ENCODE measurements around the gene GRAMD4. TPM values are rescaled to one million over a fixed set of nuclear protein-coding genes. Genes with fewer than 3 reads are reported as not detected.
A peak's percentile ranks its signal among the peaks of the same experiment; 100 is the strongest.

The GRAMD4 gene
- total and polyA plus RNA-seq, 7 donors = 11.3 to 39.3 (median 17.8) TPM

GRCh38 chr22:46652847-46653331 is 32.7 kb downstream of the GRAMD4 start:
- peaks cover 43% of the 10 kb centered on the region for H3K4me1 ChIP-seq
- ATAC-seq (no peak), DNase-seq (no peak)
- H3K27ac ChIP-seq = peak overlapping the region; percentile 23
- no peaks in the 10 kb centered on the region for H3K9me3 ChIP-seq
- no peak for TF ChIP-seq CTCF (IDR thresholded peaks at IDR 0.05)
- H3K36me3 ChIP-seq (ENCODE audit: insufficient read depth in 1 of 2, low read depth in 1 of 2) = no peaks in the 10 kb centered on the region
- no peaks in the 10 kb centered on the region for H3K27me3 ChIP-seq (ENCODE audit: insufficient read depth in 3 of 3, low read length in 2 of 3)
- no peak overlapping the region for H3K4me3 ChIP-seq
- intact Hi-C loops (cut with DNase I) = no loop called here
- 72 to 77% (median 76%) methylated on average over 23 of the region's 23 CpGs for WGBS, 3 donors

DNA sequence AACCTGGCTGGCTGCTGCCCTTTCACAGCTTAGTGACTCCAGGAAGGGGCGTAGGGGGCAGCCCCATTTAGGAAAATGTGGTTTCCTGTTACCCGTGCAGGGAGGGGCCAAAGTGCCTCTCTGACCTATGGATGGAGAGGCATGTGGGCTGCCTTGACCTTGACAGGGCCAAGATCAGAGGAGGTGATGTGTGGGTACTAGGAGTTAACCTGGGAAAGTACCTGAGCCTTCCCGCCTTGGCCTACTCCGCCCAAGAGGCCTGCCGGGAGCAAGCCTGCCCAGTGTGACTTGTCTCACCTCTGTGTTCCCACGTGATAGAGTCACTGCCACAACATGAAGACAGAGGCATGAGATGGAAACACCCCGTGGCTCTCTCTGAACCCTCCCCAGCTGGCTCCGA is 33.4 kb downstream of the GRAMD4 start:
- Histone ChIP-seq H3K27me3 (ENCODE audit: insufficient read depth in 3 of 3, low read length in 2 of 3) (no peaks in the 10 kb centered on the region), H3K9me3 (no peaks in the 10 kb centered on the region), H3K36me3 (ENCODE audit: insufficient read depth in 1 of 2, low read depth in 1 of 2) (no peaks in the 10 kb centered on the region), H3K4me1 (peaks cover 43% of the 10 kb centered on the region), H3K27ac (peak overlapping the region; percentile 23), H3K4me3 (no peak overlapping the region)
- no peak for ATAC-seq
- no peak for DNase-seq
- TF ChIP-seq CTCF (IDR thresholded peaks at IDR 0.05) = no peak
- intact Hi-C loops (cut with DNase I) = no loop called here
- 74 to 84% (median 77%) methylated on average over 8 of the region's 8 CpGs for WGBS, 3 donors

GRCh38 chr22:46654426-46654825 is 34.2 kb downstream of the GRAMD4 start:
- intact Hi-C loops (cut with DNase I) = no loop called here
- Histone ChIP-seq H3K9me3 (no peaks in the 10 kb centered on the region), H3K27ac (no peak overlapping the region), H3K4me3 (no peak overlapping the region), H3K4me1 (peaks cover 40% of the 10 kb centered on the region), H3K36me3 (ENCODE audit: insufficient read depth in 1 of 2, low read depth in 1 of 2) (no peaks in the 10 kb centered on the region), H3K27me3 (ENCODE audit: insufficient read depth in 3 of 3, low read length in 2 of 3) (no peaks in the 10 kb centered on the region)
- TF ChIP-seq CTCF (IDR thresholded peaks at IDR 0.05) = no peak
- ATAC-seq = no peak
- no peak for DNase-seq
- 89 to 96% (median 93%) methylated on average over 16 to 17 of the region's 17 CpGs for WGBS, 3 donors

DNA sequence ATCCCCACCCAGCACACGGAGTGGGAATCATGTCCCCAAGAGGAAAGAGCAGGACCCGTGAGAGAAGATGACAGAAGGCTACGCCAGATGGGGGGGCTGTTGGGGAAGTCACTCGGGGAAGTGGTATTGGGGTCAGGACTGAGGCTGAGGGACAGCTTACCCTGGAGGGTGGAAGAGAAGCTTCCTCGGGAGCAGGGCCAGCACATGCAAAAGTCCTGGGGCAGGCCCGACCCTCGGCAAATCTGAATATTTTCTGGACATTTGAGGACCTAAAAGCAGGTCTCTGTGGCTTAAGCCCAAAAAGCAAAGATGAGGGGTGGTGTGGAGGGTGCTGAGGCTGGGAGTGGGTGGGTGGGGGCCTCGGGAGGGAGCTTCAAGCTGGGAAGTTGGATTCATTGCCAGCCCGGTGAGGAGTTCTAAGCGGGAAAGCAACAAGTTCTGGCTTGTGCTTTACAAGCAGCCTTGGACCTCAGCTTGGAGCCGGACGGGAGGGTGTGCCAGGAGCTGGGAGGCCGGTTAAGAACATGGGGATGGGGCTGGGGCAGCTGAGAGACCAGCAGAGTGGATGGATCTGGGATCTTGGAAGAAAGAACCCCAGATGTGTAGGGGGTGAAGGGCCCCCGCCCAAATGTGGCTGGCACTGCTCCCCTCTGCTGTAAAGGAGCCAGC is 34.9 kb downstream of the GRAMD4 start:
- H3K9me3 ChIP-seq = no peaks in the 10 kb centered on the region
- no peak overlapping the region for H3K27ac ChIP-seq
- peaks cover 40% of the 10 kb centered on the region for H3K4me1 ChIP-seq
- no peak for ATAC-seq
- H3K27me3 ChIP-seq (ENCODE audit: insufficient read depth in 3 of 3, low read length in 2 of 3) = no peaks in the 10 kb centered on the region
- 89 to 92% (median 91%) methylated on average over 14 of the region's 14 CpGs for WGBS, 3 donors
- DNase-seq = no peak
- TF ChIP-seq CTCF (IDR thresholded peaks at IDR 0.05) = no peak
- intact Hi-C loops (cut with DNase I) = no loop called here
- no peak overlapping the region for H3K4me3 ChIP-seq
- H3K36me3 ChIP-seq (ENCODE audit: insufficient read depth in 1 of 2, low read depth in 1 of 2) = no peaks in the 10 kb centered on the region
